OCI-LY1 (cell line): ENCODE results near the gene CTCF.

Source experiments
- EZH2 ChIP-seq: fragments of 200-600 bp; sonication (generic), shearing (Covaris generic); IDR thresholded peaks from 2 replicates; pipeline ENCODE4 v1.8.0; 2017; ENCODE audit warnings: borderline replicate concordance, mixed run types, mild to moderate bottlenecking, antibody characterized with exemption, low read length, moderate library complexity, mixed read lengths
- TF ChIP-seq, protein P1 (sequence below): fragments of 200-600 bp; sonication (generic), shearing (Covaris generic); IDR thresholded peaks from 2 replicates; pipeline ENCODE4 v1.5.1; 2017; ENCODE audit warnings: mild to moderate bottlenecking, antibody characterized with exemption, low read length, moderate library complexity, mixed read lengths

GRCh38 chr16:67540756-67541155 is 21.6 kb upstream of the CTCF start:
- TF ChIP-seq, protein P1, sequence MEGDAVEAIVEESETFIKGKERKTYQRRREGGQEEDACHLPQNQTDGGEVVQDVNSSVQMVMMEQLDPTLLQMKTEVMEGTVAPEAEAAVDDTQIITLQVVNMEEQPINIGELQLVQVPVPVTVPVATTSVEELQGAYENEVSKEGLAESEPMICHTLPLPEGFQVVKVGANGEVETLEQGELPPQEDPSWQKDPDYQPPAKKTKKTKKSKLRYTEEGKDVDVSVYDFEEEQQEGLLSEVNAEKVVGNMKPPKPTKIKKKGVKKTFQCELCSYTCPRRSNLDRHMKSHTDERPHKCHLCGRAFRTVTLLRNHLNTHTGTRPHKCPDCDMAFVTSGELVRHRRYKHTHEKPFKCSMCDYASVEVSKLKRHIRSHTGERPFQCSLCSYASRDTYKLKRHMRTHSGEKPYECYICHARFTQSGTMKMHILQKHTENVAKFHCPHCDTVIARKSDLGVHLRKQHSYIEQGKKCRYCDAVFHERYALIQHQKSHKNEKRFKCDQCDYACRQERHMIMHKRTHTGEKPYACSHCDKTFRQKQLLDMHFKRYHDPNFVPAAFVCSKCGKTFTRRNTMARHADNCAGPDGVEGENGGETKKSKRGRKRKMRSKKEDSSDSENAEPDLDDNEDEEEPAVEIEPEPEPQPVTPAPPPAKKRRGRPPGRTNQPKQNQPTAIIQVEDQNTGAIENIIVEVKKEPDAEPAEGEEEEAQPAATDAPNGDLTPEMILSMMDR = no peak
- no peak for TF ChIP-seq EZH2
